Measurements from ENCODE around the gene SORCS2.

SORCS2 gene

DNA sequence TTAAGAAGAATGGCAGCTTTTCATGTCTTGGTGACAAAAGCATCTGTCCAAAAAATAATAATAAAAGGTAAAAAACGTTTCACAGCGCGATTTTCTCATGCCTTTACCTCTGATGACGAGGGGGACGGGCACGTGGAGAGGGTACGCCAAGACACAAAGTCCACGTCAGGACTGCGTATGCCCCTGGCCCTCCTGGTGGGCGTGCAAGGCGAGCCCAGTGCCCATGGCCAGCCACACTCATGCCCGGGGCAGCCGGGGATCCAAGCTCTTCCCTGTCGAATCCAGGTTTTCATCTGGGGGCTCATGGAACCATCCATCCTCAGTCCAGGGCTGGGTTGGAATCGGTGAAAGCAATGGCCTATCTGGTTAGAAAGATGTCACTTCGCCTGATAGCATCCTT, 570.8 kb downstream of the SORCS2 start:
- DNase-seq (ENCODE audit: low read depth in 2 of 2): no peak

DNA sequence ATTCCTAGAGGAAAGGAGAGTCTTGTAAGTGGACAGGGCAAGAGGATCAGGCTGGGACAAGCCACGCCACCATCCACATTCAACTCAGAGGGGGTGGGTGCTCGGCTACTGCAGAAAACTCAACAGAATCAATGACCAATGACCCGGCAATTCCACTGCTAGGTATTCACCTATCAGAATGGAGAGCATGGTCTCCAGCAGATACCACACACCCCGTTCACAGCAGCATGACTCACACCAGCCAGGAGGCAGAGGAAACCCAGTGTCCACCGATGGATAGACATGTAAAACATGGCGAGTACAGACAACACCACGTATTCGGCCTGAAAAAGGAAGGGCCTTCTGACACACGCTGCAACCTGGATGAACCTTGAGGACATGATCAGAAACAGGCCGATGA, 571.5 kb downstream of the SORCS2 start:
- DNase-seq (ENCODE audit: low read depth in 2 of 2): no peak

DNA sequence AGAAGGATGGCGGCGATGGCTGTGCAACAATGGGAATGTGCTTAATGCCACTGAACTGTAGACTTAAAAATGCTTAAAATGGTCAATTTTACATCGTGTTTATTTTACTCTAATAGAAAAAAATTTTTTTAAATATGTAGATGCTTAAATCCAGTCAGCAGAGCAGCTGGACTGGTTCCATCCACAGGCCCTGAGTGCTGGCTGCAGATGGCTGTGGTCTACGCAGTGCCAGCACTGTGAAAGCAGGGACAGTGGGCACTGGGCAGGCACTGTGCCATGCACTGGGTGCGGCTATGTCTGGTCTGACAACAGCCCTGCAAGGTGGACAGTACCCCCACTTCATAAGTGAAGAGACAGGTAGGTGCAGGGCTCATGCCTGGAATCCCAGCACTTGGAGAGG, 572.1 kb downstream of the SORCS2 start:
- no peak for DNase-seq (ENCODE audit: low read depth in 2 of 2)

- no peak for DNase-seq (ENCODE audit: low read depth in 2 of 2)
These were observed 573.3 kb downstream of the SORCS2 start for GRCh38 chr4:7765666-7766065.

- DNase-seq (ENCODE audit: low read depth in 2 of 2): no peak
These were observed 573.7 kb downstream of the SORCS2 start for GRCh38 chr4:7766086-7766485.

DNA sequence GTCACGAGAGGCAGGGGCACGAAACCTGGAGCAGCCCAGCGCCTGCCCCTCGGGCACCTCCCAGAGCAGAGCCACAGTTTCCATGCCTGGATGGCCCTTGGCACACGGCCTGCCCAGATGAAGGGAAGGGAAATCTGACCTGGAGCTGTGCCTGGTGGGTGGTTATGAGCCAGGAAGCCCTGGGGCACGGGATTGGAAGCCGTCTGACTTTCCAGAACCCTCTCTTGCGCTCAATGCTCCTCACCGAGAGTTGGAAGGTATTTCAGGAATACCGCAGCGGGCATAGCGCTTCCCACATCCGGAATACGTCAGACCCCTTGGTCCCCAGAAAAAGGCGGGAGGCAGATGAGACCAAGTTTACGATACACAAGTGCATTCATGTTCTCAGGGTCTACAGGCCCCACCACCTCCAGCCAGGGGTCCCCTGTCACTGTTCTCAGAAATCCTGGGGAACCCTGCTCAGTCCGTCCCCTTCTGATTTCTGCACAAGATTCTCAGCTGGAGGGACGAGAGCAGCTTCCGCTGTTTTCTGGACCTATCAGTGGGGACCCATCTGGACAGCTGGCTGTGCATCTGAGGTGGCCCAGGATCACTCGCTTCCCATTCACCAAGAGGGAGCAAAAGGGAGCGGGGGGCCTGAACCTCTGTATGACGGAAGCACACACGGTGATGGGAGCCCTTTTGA, 574.5 kb downstream of the SORCS2 start:
- no peak for DNase-seq (ENCODE audit: low read depth in 2 of 2)

- no peak for DNase-seq (ENCODE audit: low read depth in 2 of 2)
These were observed 575.2 kb downstream of the SORCS2 start for GRCh38 chr4:7767526-7767925.

DNA sequence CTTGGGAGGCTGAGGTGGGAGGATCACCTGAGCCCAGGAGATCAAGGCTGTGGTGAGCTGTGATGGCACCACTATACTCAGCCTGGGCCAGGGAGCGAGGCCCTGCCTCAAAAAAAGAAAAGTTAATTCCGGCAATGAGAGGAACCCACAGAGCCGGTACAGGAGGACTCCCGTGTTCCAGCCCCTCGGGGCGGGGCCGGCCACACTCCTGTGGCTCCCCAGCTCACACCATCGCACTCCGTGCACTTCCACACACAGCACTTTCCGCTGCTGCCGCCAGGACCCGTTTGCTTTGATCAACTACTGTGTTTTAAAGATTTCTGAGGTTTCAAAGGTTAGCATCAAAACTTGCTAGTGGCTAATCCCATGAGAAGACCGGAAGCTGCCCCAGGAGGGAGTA, 575.6 kb downstream of the SORCS2 start:
- DNase-seq (ENCODE audit: low read depth in 2 of 2): no peak

DNA sequence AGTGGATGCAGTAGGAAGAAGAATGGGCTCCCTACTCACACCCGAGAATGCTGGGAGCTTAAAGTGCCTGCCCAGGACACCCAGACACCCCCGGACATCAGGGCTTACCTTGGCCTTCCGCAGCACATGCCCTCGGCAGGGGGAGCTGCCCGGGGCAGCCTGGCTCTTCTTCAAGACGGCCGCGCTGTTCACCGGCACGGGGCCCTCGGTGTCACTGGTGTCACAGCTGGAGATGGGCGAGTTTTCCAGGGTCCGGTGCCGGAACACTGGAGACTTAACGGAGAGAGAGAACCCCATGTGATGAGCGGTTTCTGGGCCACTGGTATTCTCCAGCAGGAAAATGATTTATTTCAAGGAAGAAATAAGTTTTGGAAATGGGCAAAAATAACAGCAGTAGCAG, 576.4 kb downstream of the SORCS2 start:
- no peak for DNase-seq (ENCODE audit: low read depth in 2 of 2)

GRCh38 chr4:7769396-7770223, 577.3 kb downstream of the SORCS2 start:
- no peak for DNase-seq (ENCODE audit: low read depth in 2 of 2)

DNA sequence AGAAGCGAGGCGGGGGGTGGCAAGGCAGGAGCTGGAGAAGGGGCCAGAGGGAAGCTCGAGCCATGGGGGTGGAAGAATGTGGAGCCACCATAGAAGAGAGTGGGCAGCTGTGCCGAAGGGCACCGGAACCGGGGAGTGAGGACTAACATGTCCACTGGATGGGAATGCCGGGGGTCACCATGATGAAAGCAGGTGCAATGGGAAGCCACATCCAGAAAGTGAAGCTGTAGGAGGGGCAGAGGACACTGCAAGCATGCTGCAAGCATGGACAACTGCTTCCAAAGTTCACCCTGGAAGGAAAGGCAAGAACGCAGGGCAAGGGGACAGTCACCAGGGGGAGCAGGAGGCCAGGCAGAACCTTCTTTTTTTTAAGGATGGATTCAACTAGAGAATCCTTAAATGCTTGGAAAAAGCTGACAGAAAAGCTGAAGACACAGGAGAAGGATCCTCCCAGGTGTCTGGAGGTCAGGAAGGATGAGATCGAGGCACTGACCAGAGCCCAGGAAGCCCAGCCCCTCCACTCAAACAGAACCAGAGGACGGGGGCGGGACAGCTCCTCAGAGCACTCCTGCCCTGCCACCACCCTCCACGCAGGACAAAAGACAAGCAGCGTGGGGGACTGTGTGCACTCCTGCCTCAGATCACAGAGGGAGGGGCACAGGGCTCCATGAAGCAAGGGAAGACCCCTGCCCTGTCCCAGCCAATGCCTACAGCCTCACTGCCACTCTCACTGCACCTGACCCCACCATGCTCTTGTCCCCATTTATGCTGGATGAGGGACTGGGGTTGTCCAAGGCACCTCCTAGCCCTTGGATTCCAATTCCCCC, 578.1 kb downstream of the SORCS2 start:
- no peak for DNase-seq (ENCODE audit: low read depth in 2 of 2)

DNA sequence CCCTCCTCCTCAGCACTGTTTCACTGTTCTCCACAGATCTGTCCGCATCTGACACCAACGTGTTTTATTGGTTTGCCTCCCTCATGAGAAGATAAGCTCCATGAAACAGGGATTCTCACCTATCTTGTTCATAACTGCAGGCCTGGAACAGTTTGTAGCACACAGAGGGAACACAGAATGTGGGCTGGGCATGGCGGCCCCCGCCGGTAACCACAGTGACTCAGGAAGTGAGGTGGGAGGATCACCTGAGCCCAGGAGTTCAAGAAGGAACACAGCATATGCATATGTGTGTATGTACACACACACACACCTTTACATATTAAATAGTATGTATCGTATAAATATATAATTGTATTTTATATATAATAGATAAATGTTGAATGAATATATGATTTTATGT, 578.7 kb downstream of the SORCS2 start:
- no peak for DNase-seq (ENCODE audit: low read depth in 2 of 2)

DNA sequence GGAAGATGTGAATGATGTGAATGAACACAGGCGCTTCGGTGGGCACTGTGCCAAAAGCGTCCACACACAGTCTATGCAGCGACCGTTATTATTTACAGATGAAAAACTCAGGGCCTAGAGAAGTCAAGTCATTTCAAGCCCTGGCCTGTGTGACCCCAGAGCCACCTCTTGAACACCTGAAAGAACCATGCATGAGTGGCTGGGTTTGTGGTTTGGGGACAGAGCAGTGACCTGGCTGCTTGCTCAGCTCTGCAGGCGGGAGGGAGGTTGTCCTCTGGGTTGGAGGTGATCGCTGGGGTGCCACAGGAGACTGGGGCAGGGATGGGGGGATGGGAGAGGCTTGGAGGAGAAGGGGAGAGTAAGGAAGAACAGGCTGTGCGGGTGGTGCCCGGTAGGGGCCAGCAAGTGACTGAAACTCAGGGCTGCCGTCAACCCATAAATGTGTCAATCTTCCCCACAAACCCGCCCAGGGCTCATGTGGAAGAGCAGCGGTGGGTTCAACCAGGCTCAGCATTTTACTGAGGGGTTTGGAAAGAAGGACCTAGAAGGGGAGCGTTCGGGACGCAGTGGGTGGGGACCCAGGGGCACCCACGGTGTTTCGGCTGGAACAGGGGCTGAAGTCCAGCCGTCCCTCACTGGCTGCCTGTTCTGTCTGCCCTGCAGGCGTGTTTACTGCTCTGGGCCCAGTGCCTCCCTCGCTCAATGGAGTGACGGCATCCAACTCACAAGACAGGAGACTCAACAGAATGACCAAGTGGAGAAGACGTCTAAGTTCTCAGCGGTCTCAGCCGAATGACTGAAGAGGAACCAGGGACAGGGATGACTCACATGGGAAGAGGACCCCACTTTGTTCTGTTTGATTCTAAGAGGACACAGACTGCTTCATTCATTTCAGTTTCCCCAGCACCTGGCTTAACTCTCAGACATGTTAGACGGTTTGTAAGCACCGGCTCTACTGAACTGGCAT, 579.5 kb downstream of the SORCS2 start:
- no peak for DNase-seq (ENCODE audit: low read depth in 2 of 2)

GRCh38 chr4:7772711-7773385, 580.5 kb downstream of the SORCS2 start:
- DNase-seq (ENCODE audit: low read depth in 2 of 2): no peak

GRCh38 chr4:7773401-7774180, 581.3 kb downstream of the SORCS2 start:
- DNase-seq (ENCODE audit: low read depth in 2 of 2): no peak

DNA sequence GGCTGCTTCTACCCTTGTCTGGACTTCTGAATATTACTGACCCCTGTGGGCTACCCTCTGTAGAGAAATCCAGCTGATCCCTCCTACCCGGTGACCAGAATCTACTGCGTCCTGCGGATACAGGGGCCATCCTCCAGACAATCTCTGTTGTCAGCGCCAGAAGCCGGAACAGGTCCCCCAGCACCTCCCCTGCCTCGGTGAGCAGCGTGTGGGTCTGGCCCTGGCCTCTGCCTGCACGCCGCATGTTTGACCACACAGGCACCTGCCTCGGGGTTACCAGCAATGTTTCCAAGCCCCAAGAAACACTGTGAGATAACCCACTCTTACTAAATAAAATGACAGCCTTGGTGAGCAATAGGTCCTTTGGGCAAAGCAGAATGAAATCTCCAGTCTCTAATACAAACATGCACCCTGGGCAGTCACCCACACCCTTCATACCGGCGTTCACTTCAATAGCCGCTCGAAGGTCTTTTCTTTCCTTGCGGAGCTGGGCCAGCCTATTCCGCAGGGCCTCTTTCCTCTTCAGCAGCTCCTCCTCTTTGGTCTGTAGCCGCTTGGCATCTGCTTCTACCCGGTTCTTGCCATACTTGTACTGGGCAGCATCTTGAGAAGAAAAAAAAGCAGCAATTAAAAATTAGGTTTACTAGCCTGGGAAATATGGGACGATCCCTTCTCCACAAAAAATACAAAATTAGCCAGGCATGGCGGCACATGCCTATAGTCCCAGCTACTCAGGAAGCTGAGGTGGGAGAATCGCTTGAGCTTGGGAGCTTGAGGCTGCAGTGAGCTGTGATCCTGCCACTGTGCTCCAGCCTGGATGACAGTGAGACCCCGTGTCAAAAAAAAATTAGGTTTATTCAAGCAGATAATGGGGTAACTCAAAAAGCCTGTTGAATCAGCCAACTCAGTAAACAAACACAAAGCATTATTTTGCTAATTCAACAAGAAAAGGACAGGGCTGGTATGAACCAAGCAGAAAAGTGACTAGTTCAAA, 582.3 kb downstream of the SORCS2 start:
- DNase-seq (ENCODE audit: low read depth in 2 of 2): no peak

- no peak for DNase-seq (ENCODE audit: low read depth in 2 of 2)
These were observed 583.1 kb downstream of the SORCS2 start for GRCh38 chr4:7775396-7775795.

DNA sequence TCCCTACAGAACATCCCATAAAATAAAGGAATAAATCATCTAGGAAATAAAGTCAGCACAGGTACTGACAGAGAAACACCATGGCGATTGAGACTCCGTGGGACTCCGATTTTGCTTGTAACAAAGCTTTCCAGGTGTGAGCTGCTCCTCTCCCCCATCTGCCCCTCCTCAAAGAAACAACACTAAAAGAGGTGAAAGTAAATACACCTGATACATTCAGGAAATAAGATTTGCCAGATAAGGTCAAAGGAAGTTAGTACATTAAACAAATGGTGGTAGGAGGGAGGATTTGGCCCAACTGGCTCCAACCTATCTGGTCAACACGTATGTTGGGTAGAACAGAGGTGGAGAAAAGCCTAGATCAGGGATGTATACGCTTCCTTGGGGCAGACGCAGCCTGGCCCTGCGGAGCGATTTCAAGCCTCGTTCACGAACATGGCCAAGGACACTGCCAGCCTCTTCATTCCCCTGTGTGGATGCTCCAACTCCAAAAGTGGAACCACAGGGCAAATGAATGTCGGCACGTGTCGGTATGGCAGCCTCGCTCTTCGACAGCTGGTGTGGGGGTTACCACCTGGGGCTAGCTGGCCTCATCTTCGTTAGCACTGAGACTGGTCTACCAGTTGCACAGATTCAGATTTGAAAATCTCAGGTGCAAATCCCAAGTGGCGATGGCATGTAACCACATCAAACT, 584.8 kb downstream of the SORCS2 start:
- no peak for DNase-seq (ENCODE audit: low read depth in 2 of 2)

All from stimulated activated CD8-positive, alpha-beta memory T cell treated with anti-CD3 and anti-CD28 coated beads, Interleukin-2, amount 100 ng/mL, for 48 hours (primary cell).